LNCaP clone FGC (cell line): Measurements from ENCODE around the gene KIAA1328.

ENCODE experiments used
- DNase-seq: peaks from one replicate; pipeline ENCODE4 v3.0.0-alpha.2; 2011; ENCODE audit warnings: low read depth
- H3K4me3 ChIP-seq: 2 replicates; pipeline ENCODE4 v1.5.1; 2011; ENCODE audit warnings: mild to moderate bottlenecking, low read depth, low read length, control low read depth
- TF ChIP-seq, protein P1 (sequence below): IDR thresholded peaks from 2 replicates; pipeline ENCODE4 v1.5.1; 2012; ENCODE audit warnings: mild to moderate bottlenecking; ENCODE audit not compliant: control insufficient read depth, insufficient read depth; ENCODE audit errors: extremely low read depth

The KIAA1328 gene

DNA sequence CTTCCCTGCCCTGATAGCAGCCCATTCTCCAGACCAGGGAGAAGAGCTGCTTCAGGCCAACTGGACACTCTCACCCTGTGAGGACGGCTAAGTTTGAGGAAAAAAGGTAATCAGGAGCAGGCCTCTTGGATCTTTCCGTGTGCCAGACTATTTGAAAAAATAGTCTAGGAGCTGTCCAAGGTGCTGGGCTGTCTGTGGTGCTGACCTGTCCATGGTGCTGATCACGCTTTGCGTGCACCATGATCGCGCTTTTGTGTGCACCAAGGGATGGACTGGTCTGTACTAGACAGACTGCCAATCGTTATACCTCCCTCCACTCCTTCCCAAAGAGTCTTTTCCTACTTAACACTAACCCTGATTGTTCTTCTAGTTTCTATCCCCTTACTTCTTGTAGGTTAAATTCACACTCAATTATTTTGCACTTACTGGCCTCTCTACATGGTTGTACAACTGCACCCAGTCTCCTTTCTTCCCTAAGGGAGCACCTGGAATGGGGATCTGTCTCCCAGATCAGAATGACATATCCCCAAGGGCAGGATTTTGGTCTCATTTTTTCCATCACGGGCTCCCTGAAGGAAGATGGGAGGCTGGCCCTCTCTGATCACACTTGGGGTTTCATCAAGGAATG is 441.2 kb downstream of the KIAA1328 start:
- TF ChIP-seq, protein P1, sequence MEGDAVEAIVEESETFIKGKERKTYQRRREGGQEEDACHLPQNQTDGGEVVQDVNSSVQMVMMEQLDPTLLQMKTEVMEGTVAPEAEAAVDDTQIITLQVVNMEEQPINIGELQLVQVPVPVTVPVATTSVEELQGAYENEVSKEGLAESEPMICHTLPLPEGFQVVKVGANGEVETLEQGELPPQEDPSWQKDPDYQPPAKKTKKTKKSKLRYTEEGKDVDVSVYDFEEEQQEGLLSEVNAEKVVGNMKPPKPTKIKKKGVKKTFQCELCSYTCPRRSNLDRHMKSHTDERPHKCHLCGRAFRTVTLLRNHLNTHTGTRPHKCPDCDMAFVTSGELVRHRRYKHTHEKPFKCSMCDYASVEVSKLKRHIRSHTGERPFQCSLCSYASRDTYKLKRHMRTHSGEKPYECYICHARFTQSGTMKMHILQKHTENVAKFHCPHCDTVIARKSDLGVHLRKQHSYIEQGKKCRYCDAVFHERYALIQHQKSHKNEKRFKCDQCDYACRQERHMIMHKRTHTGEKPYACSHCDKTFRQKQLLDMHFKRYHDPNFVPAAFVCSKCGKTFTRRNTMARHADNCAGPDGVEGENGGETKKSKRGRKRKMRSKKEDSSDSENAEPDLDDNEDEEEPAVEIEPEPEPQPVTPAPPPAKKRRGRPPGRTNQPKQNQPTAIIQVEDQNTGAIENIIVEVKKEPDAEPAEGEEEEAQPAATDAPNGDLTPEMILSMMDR, result no peak
- H3K4me3 ChIP-seq, result no peak overlapping the region
- peak; percentile 21 for DNase-seq

DNA sequence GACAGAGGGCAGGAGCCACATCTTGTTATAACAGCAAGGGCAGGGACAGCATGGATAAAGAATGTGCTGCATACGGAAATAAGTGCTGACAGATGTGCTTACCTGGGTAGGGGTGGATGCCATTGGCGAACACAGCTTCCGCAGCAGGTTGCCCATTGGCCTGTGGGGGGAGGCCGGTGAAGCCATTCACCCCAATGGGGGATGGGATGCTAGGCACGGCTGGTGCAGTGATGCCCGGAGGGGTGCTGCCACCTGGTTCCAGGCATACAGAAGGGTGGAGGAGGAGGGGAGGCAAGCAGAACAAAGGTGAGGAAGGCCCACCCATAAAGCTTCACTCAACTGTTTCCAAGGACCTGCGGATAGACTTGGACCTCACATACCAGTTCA is 441.7 kb downstream of the KIAA1328 start:
- TF ChIP-seq, protein P1, result no peak
- H3K4me3 ChIP-seq, result no peak overlapping the region
- no peak for DNase-seq

DNA sequence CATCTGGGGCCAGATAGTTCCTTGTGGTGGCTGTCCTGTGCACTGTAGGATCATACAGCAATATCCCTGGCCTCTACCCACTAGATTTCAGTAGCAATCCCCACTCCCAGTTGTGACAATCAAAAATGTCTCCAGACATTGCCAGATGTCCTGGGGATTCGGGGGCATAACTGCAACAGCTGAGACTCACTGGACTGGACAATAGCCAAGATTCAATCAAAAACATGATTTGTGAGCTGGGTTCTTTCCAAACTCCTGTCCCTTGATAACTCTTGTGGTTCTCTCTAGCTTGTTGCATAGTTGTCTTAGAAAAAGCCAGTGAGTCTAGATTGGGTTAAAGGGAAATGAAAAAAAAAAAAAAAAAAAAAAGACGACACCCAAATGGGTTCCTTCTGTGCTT is 443.3 kb downstream of the KIAA1328 start:
- TF ChIP-seq, protein P1, result no peak
- no peak for DNase-seq
- H3K4me3 ChIP-seq, result no peak overlapping the region

DNA sequence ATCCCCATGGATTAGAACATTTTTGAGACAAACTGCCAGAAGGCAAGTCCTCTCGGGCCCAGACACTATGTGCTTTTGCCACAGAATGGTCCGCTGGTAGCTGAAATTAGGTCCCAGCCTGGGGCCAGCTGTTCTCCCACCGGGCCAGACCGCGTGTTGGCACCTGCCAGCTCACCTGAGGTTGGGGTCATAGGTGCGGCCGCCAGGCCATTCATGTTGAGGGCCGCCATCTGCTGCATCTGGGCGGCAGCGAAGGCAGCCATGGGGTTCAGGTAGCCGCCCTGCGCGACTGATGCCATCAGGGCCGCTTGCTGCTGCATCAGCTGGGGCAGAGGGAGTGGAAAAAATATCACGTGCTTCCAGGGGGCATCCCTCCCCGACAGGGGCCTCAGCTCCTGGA is 443.9 kb downstream of the KIAA1328 start:
- TF ChIP-seq, protein P1, result no peak
- H3K4me3 ChIP-seq, result no peak overlapping the region
- no peak for DNase-seq

DNA sequence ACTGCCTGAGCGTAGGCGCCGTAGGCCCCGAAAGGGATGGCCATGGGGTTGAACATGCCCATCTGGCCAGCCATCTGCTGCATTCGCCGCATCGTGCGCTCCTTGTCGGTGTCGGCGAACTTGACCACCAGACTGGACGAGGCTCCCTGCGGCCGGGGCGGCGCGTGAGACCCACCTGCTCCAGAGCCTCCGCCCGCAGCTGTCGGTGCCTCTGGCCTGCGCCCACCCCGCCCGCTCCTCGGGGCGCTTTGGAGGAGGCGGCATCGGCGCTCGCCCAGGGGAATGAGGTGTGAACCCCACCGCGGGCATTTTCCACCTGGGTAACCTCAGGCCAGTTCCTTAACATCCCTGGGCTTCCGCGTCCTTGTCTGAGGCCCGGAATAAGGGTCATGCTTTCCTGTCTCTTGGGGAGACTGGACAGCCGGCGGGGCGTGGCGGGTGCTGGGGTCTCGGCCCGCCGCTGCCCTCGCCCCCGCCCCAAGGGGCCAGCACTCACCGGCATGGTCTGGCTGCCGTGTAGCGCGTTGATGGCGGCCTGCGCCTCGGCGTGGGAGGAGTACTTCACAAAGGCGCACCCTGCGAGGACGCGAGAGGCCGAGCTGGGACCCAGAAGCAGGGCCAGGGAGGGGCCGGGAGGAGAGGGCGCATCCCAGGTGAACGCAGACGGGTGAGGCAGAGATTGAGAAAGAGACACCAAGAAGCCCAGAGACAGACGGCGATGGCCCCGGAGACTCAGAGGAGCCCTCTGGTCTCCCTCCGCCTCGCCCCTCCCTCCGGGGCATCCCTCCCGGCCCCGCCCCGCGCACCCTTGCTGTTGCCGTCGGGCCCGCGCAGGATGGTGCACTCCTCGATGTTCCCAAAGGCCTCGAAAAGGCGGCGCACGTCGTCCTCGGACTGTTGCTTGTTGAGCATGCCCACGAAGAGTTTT is 445.6 kb downstream of the KIAA1328 start:
- no peak for DNase-seq
- TF ChIP-seq, protein P1, result no peak
- no peak overlapping the region for H3K4me3 ChIP-seq

DNA sequence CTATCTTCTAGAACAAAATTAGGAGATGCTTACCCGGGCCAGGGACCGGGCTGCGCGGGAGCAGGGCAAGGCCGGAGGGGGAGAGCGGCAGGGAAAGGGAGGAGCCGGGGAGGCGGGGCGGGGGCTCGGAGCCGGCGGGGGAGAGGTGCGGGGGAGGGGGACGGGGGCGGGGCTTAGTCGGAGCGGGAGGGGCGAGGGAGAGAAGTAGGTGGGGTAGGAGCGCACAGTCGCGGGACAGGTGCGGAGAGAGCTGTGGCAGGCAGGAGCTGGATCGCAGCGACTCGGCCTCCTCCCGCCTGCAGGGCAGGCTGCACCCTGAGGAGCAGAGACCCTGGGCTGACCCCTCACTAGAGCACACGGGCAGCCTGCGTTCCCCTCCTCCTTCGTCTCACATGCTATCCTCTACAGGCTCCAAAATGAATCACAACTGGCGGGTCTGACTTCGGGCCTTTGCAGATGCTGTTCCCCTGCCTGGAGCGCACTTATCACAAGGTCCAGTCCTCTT is 446.4 kb downstream of the KIAA1328 start:
- H3K4me3 ChIP-seq, result no peak overlapping the region
- TF ChIP-seq, protein P1, result no peak
- DNase-seq, result no peak
